PC-9 (cell line): ENCODE data around the gene AGBL5. TPM values are rescaled to one million over a fixed set of nuclear protein-coding genes. Genes with fewer than 3 reads are reported as not detected.
"Not testable (repeated sequence)": the region's sequence is repeated elsewhere in the genome, so short reads cannot be mapped to it uniquely, and the experiment has no call there.

Experiments used
- BruUV-seq: library from RNA; stranded (reverse); fragments of 400-500 nt; replicated peaks from 2 replicates; lab custom pipeline; 2021; lab: Mats Ljungman, UMichigan
- CTCF ChIA-PET: fragments of 300-600 bp; sonication (Branson Sonifier 250); formaldehyde crosslinking; loops from one replicate; lab custom pipeline; 2022; ENCODE audit warnings: antibody characterized with exemption; lab: Charles Lee
- POLR2A ChIA-PET: fragments of 300-600 bp; sonication (Branson Sonifier 250); formaldehyde crosslinking; loops from one replicate; lab custom pipeline; 2022; ENCODE audit warnings: antibody characterized with exemption; ENCODE audit not compliant: unreplicated experiment; lab: Charles Lee
- DNase-seq, 2 experiments: peaks; one replicate each; pipeline versions ENCODE4 v3.0.0 to v3.0.0-alpha.2; 2015 to 2022; ENCODE audit warnings: mixed read lengths in 1 of 2
- H2AFZ ChIP-seq: fragments of 200-600 bp; sonication (generic); 2 replicates; pipeline ENCODE4 v1.8.1; 2017; ENCODE audit warnings: antibody characterized with exemption
- H3F3A ChIP-seq: fragments of 200-600 bp; sonication (generic); 2 replicates; pipeline ENCODE4 v1.8.1; 2017; ENCODE audit warnings: antibody characterized with exemption, mild to moderate bottlenecking, low read depth; ENCODE audit not compliant: insufficient read depth
- H3K27ac ChIP-seq: fragments of 200-600 bp; sonication (generic); 2 replicates; pipeline ENCODE4 v1.6.1; 2016; ENCODE audit warnings: mixed run types
- H3K27me3 ChIP-seq: fragments of 200-600 bp; sonication (generic); 2 replicates; pipeline ENCODE4 v1.6.1; 2016; ENCODE audit warnings: low read depth, mixed run types; ENCODE audit not compliant: insufficient read depth
- H3K36me3 ChIP-seq: fragments of 200-600 bp; sonication (generic); 2 replicates; pipeline ENCODE4 v1.6.1; 2016; ENCODE audit warnings: low read depth, mixed run types
- H3K4me1 ChIP-seq: fragments of 200-600 bp; sonication (generic); replicated peaks from 2 replicates; pipeline ENCODE4 v1.6.1; 2016; ENCODE audit warnings: mixed run types; ENCODE audit not compliant: insufficient read depth
- H3K4me2 ChIP-seq: fragments of 200-600 bp; sonication (generic); 2 replicates; pipeline ENCODE4 v1.6.1; 2017; ENCODE audit warnings: mixed run types
- H3K4me3 ChIP-seq: fragments of 200-600 bp; sonication (generic); 2 replicates; pipeline ENCODE4 v1.6.1; 2016; ENCODE audit warnings: mixed run types
- H3K79me2 ChIP-seq: fragments of 200-600 bp; sonication (generic); 2 replicates; pipeline ENCODE4 v1.6.1; 2017; ENCODE audit warnings: low read depth, mixed run types
- H3K9me2 ChIP-seq: fragments of 200-600 bp; sonication (generic); 2 replicates; pipeline ENCODE4 v1.8.1; 2017; ENCODE audit warnings: mild to moderate bottlenecking; ENCODE audit not compliant: insufficient read depth
- H3K9me3 ChIP-seq: fragments of 200-600 bp; sonication (generic); 2 replicates; pipeline ENCODE4 v1.8.1; 2016; ENCODE audit warnings: low read depth; ENCODE audit not compliant: insufficient read depth
- H4K20me1 ChIP-seq: fragments of 200-600 bp; sonication (generic); 2 replicates; pipeline ENCODE4 v1.8.1; 2017; ENCODE audit not compliant: insufficient read depth
- EZH2 ChIP-seq: fragments of 200-600 bp; sonication (generic); IDR thresholded peaks from 2 replicates; pipeline ENCODE4 v1.8.0; 2017; ENCODE audit warnings: antibody characterized with exemption, low read depth
- intact Hi-C: fragments of 100-400 bp; cut with micrococcal nuclease; formaldehyde crosslinking; loops from one replicate; pipeline ENCODE4 v1.10.0; 2022; ENCODE audit not compliant: unreplicated experiment
- total RNA-seq: library from RNA; stranded (reverse); gene quantifications from 2 replicates; pipeline ENCODE4 v1.2.3, GENCODE V29; 2021
- TF ChIP-seq, protein P1 (sequence below): fragments of 200-600 bp; sonication (generic); conservative IDR thresholded peaks from 2 replicates; pipeline ENCODE4 v1.6.1; 2017; ENCODE audit warnings: mixed run types, antibody characterized with exemption, mild to moderate bottlenecking, moderate library complexity

AGBL5 gene
- total RNA-seq, 1 experiment from 2014 or later: 63.2 TPM

DNA sequence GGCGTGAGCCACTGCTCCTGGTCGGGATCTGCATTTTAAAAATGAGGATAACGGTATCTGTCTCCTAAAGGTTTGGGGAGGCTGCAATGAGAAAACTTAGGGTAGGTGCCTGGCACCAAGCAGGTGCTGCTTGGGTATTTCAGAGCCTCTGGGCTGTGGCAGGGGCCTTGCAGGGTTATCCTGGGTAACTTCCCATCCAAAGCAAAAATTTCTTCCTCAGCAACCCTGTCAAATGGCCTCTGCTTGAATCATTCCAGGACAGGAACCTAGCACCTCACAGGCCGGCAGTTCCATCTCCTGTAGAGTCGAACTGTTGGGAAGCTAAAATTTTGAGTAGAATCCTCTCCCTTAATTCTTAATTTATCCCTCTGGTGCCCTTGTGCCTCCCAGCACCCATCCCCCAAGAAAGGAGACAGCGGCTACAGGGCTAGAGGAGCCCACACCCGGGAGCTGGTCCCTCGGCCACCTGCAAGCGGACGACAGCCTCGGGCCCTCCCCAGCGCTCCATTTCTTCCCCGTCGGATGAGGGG, 66.6 kb downstream of the AGBL5 start:
- H3K9me3 ChIP-seq: no peaks in the 10 kb centered on the region
- ChIA-PET CTCF (no interaction called here), POLR2A (no interaction called here)
- no peak overlapping the region for H3K4me2 ChIP-seq
- H3K4me1 ChIP-seq: no peaks in the 10 kb centered on the region
- no peaks in the 10 kb centered on the region for H3K9me2 ChIP-seq
- no peaks in the 10 kb centered on the region for H4K20me1 ChIP-seq
- peaks cover 40% of the 10 kb centered on the region for H3K27me3 ChIP-seq
- H3F3A ChIP-seq: no peaks in the 10 kb centered on the region
- DNase-seq: no peak
- no peak overlapping the region for H3K27ac ChIP-seq
- no peaks in the 10 kb centered on the region for H3K36me3 ChIP-seq
- H2AFZ ChIP-seq: no peak overlapping the region
- TF ChIP-seq, protein P1, sequence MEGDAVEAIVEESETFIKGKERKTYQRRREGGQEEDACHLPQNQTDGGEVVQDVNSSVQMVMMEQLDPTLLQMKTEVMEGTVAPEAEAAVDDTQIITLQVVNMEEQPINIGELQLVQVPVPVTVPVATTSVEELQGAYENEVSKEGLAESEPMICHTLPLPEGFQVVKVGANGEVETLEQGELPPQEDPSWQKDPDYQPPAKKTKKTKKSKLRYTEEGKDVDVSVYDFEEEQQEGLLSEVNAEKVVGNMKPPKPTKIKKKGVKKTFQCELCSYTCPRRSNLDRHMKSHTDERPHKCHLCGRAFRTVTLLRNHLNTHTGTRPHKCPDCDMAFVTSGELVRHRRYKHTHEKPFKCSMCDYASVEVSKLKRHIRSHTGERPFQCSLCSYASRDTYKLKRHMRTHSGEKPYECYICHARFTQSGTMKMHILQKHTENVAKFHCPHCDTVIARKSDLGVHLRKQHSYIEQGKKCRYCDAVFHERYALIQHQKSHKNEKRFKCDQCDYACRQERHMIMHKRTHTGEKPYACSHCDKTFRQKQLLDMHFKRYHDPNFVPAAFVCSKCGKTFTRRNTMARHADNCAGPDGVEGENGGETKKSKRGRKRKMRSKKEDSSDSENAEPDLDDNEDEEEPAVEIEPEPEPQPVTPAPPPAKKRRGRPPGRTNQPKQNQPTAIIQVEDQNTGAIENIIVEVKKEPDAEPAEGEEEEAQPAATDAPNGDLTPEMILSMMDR: no peak
- no peak for TF ChIP-seq EZH2
- no TSS peak for BruUV-seq
- H3K4me3 ChIP-seq: no peak overlapping the region
- intact Hi-C loops: no loop called here
- no peaks in the 10 kb centered on the region for H3K79me2 ChIP-seq

DNA sequence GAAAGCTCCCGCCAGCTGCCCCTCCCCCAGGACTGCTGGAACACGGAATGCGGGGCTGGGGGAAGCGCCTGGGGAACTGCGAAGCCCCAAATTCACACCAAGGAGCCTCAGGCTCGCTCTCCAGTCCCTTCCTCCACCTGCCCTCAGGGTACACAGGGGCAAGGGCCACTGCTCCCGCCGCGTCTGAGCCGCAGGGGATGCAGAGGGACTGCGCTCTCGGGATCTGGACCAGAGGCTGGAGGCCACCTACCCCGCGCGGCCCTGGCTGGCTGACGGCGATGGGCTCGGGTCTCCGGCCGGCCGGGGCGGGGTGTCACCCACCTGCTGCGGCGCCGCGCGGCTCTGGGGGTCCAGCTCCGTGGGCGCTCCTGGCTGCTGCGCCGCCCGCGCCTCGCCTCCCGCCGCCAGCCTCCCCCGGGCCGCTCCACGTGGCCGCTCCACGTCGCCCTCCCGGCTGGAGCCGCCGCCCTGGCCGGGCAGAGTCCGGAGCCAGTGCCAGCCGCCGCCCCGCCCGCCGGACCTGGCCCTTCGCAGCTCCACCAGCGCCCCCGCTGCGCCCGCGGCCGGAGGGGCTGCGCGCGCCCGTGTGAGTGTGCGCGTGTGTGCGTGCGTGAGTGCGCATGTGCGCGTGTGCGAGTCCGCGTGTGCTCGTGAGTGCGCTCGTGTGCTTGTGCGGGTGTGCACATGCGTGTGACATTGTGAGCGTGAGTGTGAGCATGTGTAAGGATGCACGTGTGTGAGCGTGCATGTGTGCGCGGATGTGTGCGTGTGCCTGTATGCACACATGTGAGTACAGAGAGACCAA, 67.3 kb downstream of the AGBL5 start, which contains the start of gene CGREF1:
CGREF1 (minus strand) TSS at position 604 of the 805 bp plus-strand sequence. CDS start 14,762 bp downstream, outside the sequence.
- Histone ChIP-seq H3F3A (no peaks in the 10 kb centered on the region), H3K4me2 (no peak within 1 kb of the TSS), H3K36me3 (no peaks in the 10 kb centered on the region), H3K4me1 (no peaks in the 10 kb centered on the region), H3K79me2 (no peaks in the 10 kb centered on the region), H3K27me3 (peaks cover 46% of the 10 kb centered on the region), H3K9me3 (no peaks in the 10 kb centered on the region), H3K9me2 (no peaks in the 10 kb centered on the region), H3K4me3 (no peak within 1 kb of the TSS), H3K27ac (no peak within 1 kb of the TSS), H4K20me1 (no peaks in the 10 kb centered on the region), H2AFZ (no peak within 1 kb of the TSS)
- DNase-seq: no peak
- CTCF ChIA-PET: interaction anchor here (0.6 kb wide), 1 partner anchor 161 kb away, joined by 4 read pairs; no protein-coding TSS in a partner anchor
- TF ChIP-seq, protein P1: no peak
- no peak for TF ChIP-seq EZH2
- POLR2A ChIA-PET: no interaction called here
- intact Hi-C loops: no loop called here
- BruUV-seq: no TSS peak

DNA sequence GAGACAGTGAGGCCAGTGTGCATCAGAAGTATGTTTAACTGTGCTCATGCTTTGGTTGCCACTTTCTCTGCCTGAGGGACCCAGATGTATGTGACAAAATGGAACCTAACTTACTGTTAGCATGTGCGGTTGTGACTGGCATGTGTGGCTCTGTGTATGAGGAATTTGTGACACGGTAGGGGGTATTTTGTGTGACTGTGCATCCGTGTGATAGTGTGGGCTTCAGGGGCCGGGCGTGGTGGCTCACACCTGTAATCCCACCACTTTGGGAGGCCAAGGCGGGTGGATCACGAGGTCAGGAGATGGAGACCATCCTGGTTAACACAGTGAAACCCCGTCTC, 67.8 kb downstream of the AGBL5 start:
- DNase-seq, H4K20me1 ChIP-seq, H3K36me3 ChIP-seq, POLR2A ChIA-PET, intact Hi-C loops, H3K27ac ChIP-seq, H2AFZ ChIP-seq, H3K9me2 ChIP-seq, H3K4me1 ChIP-seq, H3K4me2 ChIP-seq, H3K4me3 ChIP-seq, H3K79me2 ChIP-seq, H3F3A ChIP-seq, H3K9me3 ChIP-seq, BruUV-seq: not testable (repeated sequence)
- CTCF ChIA-PET: interaction anchor here (0.6 kb wide), 1 partner anchor 161 kb away, joined by 4 read pairs; no protein-coding TSS in a partner anchor
- peaks cover 52% of the 10 kb centered on the region for H3K27me3 ChIP-seq

Other genes starting within 250 kb of the AGBL5 start
- not detected in 2 replicates for gene DPYSL5, start 203.5 kb upstream of the AGBL5 start, total RNA-seq
- 17.1 and 25.2 TPM in 2 replicates for gene MAPRE3, start 81.0 kb upstream of the AGBL5 start, total RNA-seq
- 60.9 and 65.6 TPM in 2 replicates for gene TMEM214, start 18.7 kb upstream of the AGBL5 start, total RNA-seq
- gene OST4, start 20.0 kb downstream of the AGBL5 start, total RNA-seq: 165 and 166 TPM in 2 replicates
- gene EMILIN1, start 26.9 kb downstream of the AGBL5 start, total RNA-seq: 0.83 and 1.6 TPM in 2 replicates
- 4.4 and 10.4 TPM in 2 replicates for gene KHK, start 35.1 kb downstream of the AGBL5 start, total RNA-seq
- gene CGREF1, start 67.5 kb downstream of the AGBL5 start, total RNA-seq: 0.37 TPM in 1 of 2 replicates, not detected in the other
- not detected in 2 replicates for gene ABHD1, start 72.1 kb downstream of the AGBL5 start, total RNA-seq
- gene PREB, start 83.0 kb downstream of the AGBL5 start, total RNA-seq: 35.7 and 36.2 TPM in 2 replicates
- gene PRR30, start 87.7 kb downstream of the AGBL5 start, total RNA-seq: not detected in 2 replicates
- not detected in 2 replicates for gene TCF23, start 97.3 kb downstream of the AGBL5 start, total RNA-seq
- gene ATRAID, start 160.4 kb downstream of the AGBL5 start, total RNA-seq: 92.8 and 126 TPM in 2 replicates
- gene SLC5A6, start 160.6 kb downstream of the AGBL5 start, total RNA-seq: 49.0 and 70.0 TPM in 2 replicates
- 41.5 and 70.8 TPM in 2 replicates for gene CAD, start 165.7 kb downstream of the AGBL5 start, total RNA-seq
- 1.5 and 2.3 TPM in 2 replicates for gene SLC30A3, start 211.4 kb downstream of the AGBL5 start, total RNA-seq
- not detected in 2 replicates for gene DNAJC5G, start 223.8 kb downstream of the AGBL5 start, total RNA-seq
- gene TRIM54, start 230.8 kb downstream of the AGBL5 start, total RNA-seq: 8.2 and 9.8 TPM in 2 replicates